Nephron (organoid): ENCODE results near the gene NME3.

Source experiments
- H3K27ac Mint-ChIP-seq, 3 experiments: 2 replicates each; pipeline ENCODE4 v1.8.0; 2020; ENCODE audit warnings: mixed read lengths in 3 of 3, mild to moderate bottlenecking in 2 of 3, moderate library complexity in 1 of 3
- H3K27me3 Mint-ChIP-seq: 2 replicates; pipeline ENCODE4 v1.8.0; 2021; ENCODE audit warnings: low read depth, mild to moderate bottlenecking, moderate library complexity, mixed read lengths
- H3K36me3 Mint-ChIP-seq: 2 replicates; pipeline ENCODE4 v1.8.0; 2020; ENCODE audit warnings: low read depth, mixed read lengths
- H3K4me1 Mint-ChIP-seq: 2 replicates; pipeline ENCODE4 v1.8.0; 2020; ENCODE audit warnings: mixed read lengths
- H3K4me3 Mint-ChIP-seq, 3 experiments: 2 replicates each; pipeline ENCODE4 v1.8.0; 2020; ENCODE audit warnings: mild to moderate bottlenecking in 3 of 3, mixed read lengths in 3 of 3, moderate library complexity in 2 of 3
- H3K9me3 Mint-ChIP-seq: 2 replicates; pipeline ENCODE4 v1.8.0; 2020; ENCODE audit warnings: mixed read lengths
- TF ChIP-seq, protein P1 (sequence below), 3 experiments: fragments of 200-600 bp; sonication (generic); IDR thresholded peaks; one replicate each; pipeline ENCODE4 v1.5.0; 2021; ENCODE audit warnings: antibody characterized with exemption in 3 of 3; ENCODE audit not compliant: unreplicated experiment in 3 of 3

Gene NME3

DNA sequence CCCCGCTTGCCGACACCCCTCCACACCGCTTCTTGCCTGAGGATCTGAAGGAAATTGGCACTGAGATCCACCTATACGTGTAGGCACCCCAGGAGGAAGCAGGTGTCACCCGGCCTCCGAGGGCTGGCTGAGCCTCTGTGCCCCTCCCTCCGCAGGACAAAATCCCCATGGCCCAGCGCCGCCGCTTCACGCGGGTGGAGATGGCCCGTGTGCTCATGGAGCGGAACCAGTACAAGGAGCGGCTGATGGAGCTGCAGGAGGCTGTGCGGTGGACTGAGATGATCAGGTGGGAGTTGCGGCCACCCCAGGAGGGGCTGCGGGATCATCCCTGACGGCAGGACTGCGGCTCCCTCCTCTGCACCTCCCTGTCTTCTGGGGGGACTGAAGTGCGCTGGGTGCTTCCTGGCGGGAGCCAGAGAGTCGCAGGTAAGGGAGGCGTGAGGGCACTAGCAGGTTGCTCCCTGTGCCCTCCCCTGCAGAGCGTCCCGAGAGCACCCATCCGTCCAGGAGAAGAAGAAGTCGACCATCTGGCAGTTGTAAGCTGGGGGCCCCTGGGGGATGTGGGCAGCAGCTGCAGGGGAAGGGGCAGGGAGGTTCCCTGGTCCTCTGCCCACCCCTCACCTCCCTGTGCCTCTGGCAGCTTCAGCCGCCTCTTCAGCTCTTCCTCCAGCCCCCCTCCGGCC, 9.0 kb downstream of the NME3 start:
- Mint-ChIP-seq H3K27me3 (no peaks in the 10 kb centered on the region), H3K36me3 (peaks cover 7% of the 10 kb centered on the region), H3K4me3 (no peak overlapping the region), H3K4me1 (no peaks in the 10 kb centered on the region), H3K9me3 (no peaks in the 10 kb centered on the region), H3K27ac (no peak overlapping the region)
- TF ChIP-seq, protein P1, sequence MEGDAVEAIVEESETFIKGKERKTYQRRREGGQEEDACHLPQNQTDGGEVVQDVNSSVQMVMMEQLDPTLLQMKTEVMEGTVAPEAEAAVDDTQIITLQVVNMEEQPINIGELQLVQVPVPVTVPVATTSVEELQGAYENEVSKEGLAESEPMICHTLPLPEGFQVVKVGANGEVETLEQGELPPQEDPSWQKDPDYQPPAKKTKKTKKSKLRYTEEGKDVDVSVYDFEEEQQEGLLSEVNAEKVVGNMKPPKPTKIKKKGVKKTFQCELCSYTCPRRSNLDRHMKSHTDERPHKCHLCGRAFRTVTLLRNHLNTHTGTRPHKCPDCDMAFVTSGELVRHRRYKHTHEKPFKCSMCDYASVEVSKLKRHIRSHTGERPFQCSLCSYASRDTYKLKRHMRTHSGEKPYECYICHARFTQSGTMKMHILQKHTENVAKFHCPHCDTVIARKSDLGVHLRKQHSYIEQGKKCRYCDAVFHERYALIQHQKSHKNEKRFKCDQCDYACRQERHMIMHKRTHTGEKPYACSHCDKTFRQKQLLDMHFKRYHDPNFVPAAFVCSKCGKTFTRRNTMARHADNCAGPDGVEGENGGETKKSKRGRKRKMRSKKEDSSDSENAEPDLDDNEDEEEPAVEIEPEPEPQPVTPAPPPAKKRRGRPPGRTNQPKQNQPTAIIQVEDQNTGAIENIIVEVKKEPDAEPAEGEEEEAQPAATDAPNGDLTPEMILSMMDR (IDR thresholded peaks at IDR 0.05; ENCODE audit: unreplicated experiment in 3 of 3), result no peak

DNA sequence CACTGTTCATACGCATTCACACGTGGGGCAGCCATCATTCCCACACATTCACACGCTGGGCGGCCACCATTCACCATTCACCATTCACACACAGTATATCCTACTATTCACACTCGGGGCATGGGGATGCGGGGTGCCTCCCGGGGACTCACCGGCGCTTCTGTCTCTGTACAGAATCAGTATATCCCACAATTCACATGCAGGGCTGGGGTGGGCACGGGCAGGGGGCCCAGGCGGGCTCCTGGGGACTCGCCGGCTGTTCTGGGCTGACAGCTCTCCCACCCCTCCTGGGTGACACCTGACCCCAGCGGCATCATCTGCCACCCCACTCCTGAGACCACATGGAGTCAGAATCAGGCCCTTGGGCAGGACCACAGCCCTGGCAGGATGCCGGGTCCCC, 9.6 kb downstream of the NME3 start:
- Mint-ChIP-seq H3K36me3 (peaks cover 7% of the 10 kb centered on the region), H3K9me3 (no peaks in the 10 kb centered on the region), H3K27ac (no peak overlapping the region), H3K4me3 (no peak overlapping the region), H3K27me3 (no peaks in the 10 kb centered on the region), H3K4me1 (no peaks in the 10 kb centered on the region)
- TF ChIP-seq, protein P1 (IDR thresholded peaks at IDR 0.05; ENCODE audit: unreplicated experiment in 3 of 3), result no peak

DNA sequence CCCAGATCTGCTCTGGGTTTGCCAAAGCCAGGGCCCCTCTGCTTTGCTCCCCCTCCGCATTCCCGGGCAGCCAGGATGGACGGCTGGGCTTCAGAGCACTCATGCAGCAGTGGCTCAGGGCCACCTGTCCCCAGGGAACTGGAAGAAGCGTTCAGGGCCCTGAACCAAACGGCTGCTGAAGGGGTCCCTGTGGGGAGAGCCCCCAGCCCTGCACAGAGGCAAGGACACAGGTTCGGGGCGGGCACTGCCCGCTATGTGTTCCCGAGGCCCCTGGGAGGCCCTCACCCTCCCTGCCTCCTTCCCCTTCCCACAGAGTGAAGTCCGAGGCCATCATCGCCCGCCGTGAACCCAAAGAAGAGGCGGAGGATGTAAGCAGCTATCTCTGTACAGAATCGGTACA, 10.4 kb downstream of the NME3 start:
- Mint-ChIP-seq H3K4me3 (no peak overlapping the region), H3K9me3 (no peaks in the 10 kb centered on the region), H3K27ac (no peak overlapping the region), H3K27me3 (no peaks in the 10 kb centered on the region), H3K36me3 (peaks cover 7% of the 10 kb centered on the region), H3K4me1 (no peaks in the 10 kb centered on the region)
- TF ChIP-seq, protein P1 (IDR thresholded peaks at IDR 0.05; ENCODE audit: unreplicated experiment in 3 of 3), result no peak

DNA sequence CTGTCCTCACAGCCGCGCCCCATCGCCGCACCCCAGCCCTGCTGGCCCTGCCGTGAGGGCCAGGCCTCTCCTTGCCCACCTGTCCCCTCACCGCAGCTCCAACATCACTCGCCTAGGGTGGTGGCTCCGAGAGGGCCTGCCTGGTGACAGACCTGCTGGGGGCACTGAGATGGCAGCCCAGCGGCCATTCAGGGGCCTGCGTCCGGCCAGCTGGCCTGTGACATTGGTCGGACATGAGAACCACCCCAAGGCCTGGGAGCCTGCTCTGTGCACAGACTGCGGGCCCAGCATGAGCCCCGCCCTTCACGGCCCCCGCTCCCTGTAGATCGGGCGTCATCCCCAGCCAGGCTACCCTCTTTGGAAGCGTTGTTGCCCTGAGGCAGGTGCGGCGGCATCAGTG, 11.8 kb downstream of the NME3 start:
- no peaks in the 10 kb centered on the region for H3K9me3 Mint-ChIP-seq
- H3K27me3 Mint-ChIP-seq, result no peaks in the 10 kb centered on the region
- no peaks in the 10 kb centered on the region for H3K4me1 Mint-ChIP-seq
- no peak overlapping the region for H3K4me3 Mint-ChIP-seq
- H3K27ac Mint-ChIP-seq, result no peak overlapping the region
- peaks cover 16% of the 10 kb centered on the region for H3K36me3 Mint-ChIP-seq
- TF ChIP-seq, protein P1 (IDR thresholded peaks at IDR 0.05; ENCODE audit: unreplicated experiment in 3 of 3), result no peak

DNA sequence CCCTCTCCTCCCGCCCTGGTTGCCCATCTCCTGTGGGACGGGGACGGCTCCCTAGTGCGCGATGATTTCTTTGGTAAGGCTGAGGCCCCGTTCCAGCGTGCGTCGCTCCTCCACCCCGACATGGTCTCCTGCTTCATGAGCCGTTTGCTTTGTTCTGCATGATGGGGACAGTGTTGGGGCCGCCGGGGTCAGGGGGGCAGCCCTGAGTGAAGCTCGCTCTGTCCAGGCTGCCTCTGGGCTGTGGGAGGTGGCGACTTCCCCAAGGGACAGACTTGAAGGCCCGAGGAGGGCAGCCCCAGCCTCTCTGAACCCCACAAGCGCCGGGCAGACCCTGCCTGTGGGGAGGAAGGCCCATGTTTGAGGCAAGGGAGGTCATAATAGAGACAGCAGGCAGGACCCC, 12.4 kb downstream of the NME3 start:
- H3K4me1 Mint-ChIP-seq, result no peaks in the 10 kb centered on the region
- TF ChIP-seq, protein P1 (IDR thresholded peaks at IDR 0.05; ENCODE audit: unreplicated experiment in 3 of 3), result no peak
- H3K9me3 Mint-ChIP-seq, result no peaks in the 10 kb centered on the region
- no peak overlapping the region for H3K27ac Mint-ChIP-seq
- peaks cover 16% of the 10 kb centered on the region for H3K36me3 Mint-ChIP-seq
- H3K27me3 Mint-ChIP-seq, result no peaks in the 10 kb centered on the region
- no peak overlapping the region for H3K4me3 Mint-ChIP-seq
